ENCODE measurements around the gene MS4A8.
"Not testable (repeated sequence)": the region's sequence is repeated elsewhere in the genome, so short reads cannot be mapped to it uniquely, and the experiment has no call there.

The MS4A8 gene

GRCh38 chr11:60680455-60681119 lies 18.8 kb upstream of the MS4A8 start:
- ChIA-PET CTCF (interaction anchor here (1.0 kb wide), 1 partner anchor 9 kb away, joined by 5 read pairs; no protein-coding TSS in a partner anchor), POLR2A (no interaction called here)
- H3K27ac ChIP-seq (ENCODE audit: extremely low read depth, low read depth, low read length): no peak overlapping the region
- TF ChIP-seq, protein P1, sequence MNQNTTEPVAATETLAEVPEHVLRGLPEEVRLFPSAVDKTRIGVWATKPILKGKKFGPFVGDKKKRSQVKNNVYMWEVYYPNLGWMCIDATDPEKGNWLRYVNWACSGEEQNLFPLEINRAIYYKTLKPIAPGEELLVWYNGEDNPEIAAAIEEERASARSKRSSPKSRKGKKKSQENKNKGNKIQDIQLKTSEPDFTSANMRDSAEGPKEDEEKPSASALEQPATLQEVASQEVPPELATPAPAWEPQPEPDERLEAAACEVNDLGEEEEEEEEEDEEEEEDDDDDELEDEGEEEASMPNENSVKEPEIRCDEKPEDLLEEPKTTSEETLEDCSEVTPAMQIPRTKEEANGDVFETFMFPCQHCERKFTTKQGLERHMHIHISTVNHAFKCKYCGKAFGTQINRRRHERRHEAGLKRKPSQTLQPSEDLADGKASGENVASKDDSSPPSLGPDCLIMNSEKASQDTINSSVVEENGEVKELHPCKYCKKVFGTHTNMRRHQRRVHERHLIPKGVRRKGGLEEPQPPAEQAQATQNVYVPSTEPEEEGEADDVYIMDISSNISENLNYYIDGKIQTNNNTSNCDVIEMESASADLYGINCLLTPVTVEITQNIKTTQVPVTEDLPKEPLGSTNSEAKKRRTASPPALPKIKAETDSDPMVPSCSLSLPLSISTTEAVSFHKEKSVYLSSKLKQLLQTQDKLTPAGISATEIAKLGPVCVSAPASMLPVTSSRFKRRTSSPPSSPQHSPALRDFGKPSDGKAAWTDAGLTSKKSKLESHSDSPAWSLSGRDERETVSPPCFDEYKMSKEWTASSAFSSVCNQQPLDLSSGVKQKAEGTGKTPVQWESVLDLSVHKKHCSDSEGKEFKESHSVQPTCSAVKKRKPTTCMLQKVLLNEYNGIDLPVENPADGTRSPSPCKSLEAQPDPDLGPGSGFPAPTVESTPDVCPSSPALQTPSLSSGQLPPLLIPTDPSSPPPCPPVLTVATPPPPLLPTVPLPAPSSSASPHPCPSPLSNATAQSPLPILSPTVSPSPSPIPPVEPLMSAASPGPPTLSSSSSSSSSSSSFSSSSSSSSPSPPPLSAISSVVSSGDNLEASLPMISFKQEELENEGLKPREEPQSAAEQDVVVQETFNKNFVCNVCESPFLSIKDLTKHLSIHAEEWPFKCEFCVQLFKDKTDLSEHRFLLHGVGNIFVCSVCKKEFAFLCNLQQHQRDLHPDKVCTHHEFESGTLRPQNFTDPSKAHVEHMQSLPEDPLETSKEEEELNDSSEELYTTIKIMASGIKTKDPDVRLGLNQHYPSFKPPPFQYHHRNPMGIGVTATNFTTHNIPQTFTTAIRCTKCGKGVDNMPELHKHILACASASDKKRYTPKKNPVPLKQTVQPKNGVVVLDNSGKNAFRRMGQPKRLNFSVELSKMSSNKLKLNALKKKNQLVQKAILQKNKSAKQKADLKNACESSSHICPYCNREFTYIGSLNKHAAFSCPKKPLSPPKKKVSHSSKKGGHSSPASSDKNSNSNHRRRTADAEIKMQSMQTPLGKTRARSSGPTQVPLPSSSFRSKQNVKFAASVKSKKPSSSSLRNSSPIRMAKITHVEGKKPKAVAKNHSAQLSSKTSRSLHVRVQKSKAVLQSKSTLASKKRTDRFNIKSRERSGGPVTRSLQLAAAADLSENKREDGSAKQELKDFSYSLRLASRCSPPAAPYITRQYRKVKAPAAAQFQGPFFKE (tag by site-specific recombination; IDR thresholded peaks at IDR 0.05; ENCODE audit: borderline replicate concordance): no peak
- TF ChIP-seq ZNF354C (tag by site-specific recombination; IDR thresholded peaks at IDR 0.05; ENCODE audit: borderline replicate concordance, low read depth): no peak
- no peak for TF ChIP-seq ZNF501 (tag by site-specific recombination; IDR thresholded peaks at IDR 0.05)
- TF ChIP-seq ZNF777 (tag by site-specific recombination; IDR thresholded peaks at IDR 0.05; ENCODE audit: borderline replicate concordance): no peak
- TF ChIP-seq KLF8 (tag by site-specific recombination; IDR thresholded peaks at IDR 0.05): no peak
- no peak for TF ChIP-seq ZNF121 (tag by site-specific recombination; IDR thresholded peaks at IDR 0.05)
- TF ChIP-seq BCL11A (tag by site-specific recombination; IDR thresholded peaks at IDR 0.05; ENCODE audit: low read depth): no peak
- TF ChIP-seq, protein P2, sequence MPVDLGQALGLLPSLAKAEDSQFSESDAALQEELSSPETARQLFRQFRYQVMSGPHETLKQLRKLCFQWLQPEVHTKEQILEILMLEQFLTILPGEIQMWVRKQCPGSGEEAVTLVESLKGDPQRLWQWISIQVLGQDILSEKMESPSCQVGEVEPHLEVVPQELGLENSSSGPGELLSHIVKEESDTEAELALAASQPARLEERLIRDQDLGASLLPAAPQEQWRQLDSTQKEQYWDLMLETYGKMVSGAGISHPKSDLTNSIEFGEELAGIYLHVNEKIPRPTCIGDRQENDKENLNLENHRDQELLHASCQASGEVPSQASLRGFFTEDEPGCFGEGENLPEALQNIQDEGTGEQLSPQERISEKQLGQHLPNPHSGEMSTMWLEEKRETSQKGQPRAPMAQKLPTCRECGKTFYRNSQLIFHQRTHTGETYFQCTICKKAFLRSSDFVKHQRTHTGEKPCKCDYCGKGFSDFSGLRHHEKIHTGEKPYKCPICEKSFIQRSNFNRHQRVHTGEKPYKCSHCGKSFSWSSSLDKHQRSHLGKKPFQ (tag by site-specific recombination; IDR thresholded peaks at IDR 0.05): no peak
- H3K36me3 ChIP-seq (ENCODE audit: control insufficient read depth in 2 of 2, insufficient read depth in 1 of 2, low read length in 2 of 2): no peaks in the 10 kb centered on the region
- no peaks in the 10 kb centered on the region for H3K9me3 ChIP-seq (ENCODE audit: control insufficient read depth, insufficient read depth, low read depth, low read length)
- no peak overlapping the region for H3K4me3 ChIP-seq (ENCODE audit: low read depth, low read length)
- H3K4me1 ChIP-seq (ENCODE audit: control insufficient read depth, insufficient read depth, low read length): no peaks in the 10 kb centered on the region

GRCh38 chr11:60684541-60684848 lies 14.9 kb upstream of the MS4A8 start:
- H3K4me3 ChIP-seq (ENCODE audit: low read depth, low read length); H3K36me3 ChIP-seq (ENCODE audit: control insufficient read depth in 2 of 2, insufficient read depth in 1 of 2, low read length in 2 of 2); POLR2A ChIA-PET; CTCF ChIA-PET; H3K4me1 ChIP-seq (ENCODE audit: control insufficient read depth, insufficient read depth, low read length); H3K27ac ChIP-seq (ENCODE audit: extremely low read depth, low read depth, low read length); H3K9me3 ChIP-seq (ENCODE audit: control insufficient read depth, insufficient read depth, low read depth, low read length): not testable (repeated sequence)

DNA sequence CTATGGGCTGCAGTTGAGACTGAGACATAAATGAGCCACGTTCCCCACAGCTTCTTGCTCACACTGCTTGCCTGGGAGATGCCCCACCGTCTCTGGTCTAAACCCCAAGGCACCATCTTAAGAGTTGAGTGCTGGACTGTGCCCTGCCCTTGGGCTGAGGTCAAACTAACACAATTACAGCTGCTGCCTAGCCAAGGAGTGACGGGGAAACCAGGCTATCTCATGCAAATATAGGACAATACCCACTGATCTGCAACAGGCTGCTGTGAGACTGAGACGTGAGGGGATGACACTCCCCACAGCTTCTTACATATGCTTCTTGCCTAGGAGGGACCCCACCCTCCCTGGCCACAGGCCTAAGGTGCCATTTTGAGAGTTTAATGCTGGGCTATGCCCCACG lies 7.8 kb upstream of the MS4A8 start:
- H3K4me1 ChIP-seq (ENCODE audit: control insufficient read depth, insufficient read depth, low read length): no peaks in the 10 kb centered on the region
- ChIA-PET CTCF (no interaction called here), POLR2A (no interaction called here)
- H3K36me3 ChIP-seq (ENCODE audit: control insufficient read depth in 2 of 2, insufficient read depth in 1 of 2, low read length in 2 of 2): no peaks in the 10 kb centered on the region
- H3K9me3 ChIP-seq (ENCODE audit: control insufficient read depth, insufficient read depth, low read depth, low read length): no peaks in the 10 kb centered on the region
- TF ChIP-seq IKZF3 (tag by site-specific recombination; IDR thresholded peaks at IDR 0.05) (no peak), ZNF302 (tag by site-specific recombination; IDR thresholded peaks at IDR 0.05; ENCODE audit: low read depth) (no peak), ZNF140 (tag by site-specific recombination; IDR thresholded peaks at IDR 0.05) (no peak), ZNF214 (tag by site-specific recombination; IDR thresholded peaks at IDR 0.05; ENCODE audit: borderline replicate concordance) (no peak), ZNF621 (tag by site-specific recombination; IDR thresholded peaks at IDR 0.05) (no peak), ZXDB (tag by site-specific recombination; IDR thresholded peaks at IDR 0.05) (no peak), ZNF600 (tag by site-specific recombination; IDR thresholded peaks at IDR 0.05) (no peak), ZBTB8A (tag by site-specific recombination; IDR thresholded peaks at IDR 0.05) (no peak), SCRT2 (tag by site-specific recombination; IDR thresholded peaks at IDR 0.05) (no peak)
- H3K4me3 ChIP-seq (ENCODE audit: low read depth, low read length): no peak overlapping the region
- no peak overlapping the region for H3K27ac ChIP-seq (ENCODE audit: extremely low read depth, low read depth, low read length)

Data from HEK293 (cell line).